Muscle of arm (tissue), 12 donors: ENCODE data around the gene DHX16. TPM values are rescaled to one million over a fixed set of nuclear protein-coding genes. Genes with fewer than 3 reads are reported as not detected.
A peak's percentile ranks its signal among the peaks of the same experiment; 100 is the strongest.

ENCODE experiments used
- DNase-seq: peaks from one replicate; pipeline ENCODE4 v3.0.0-alpha.2; 2013
- polyA plus RNA-seq, 12 donors: library from polyadenylated mRNA; unstranded; fragments of 120-200 nt; gene quantifications; one replicate each; pipeline ENCODE4 v1.2.1, GENCODE V29; 2013; ENCODE audit not compliant: insufficient read length in 12 of 12

The DHX16 gene
- polyA plus RNA-seq, 12 donors = 20.7 to 33.4 (median 22.6) TPM; not detected in 1

GRCh38 chr6:30700340-30700739, 27.5 kb upstream of the DHX16 start:
- no peak for DNase-seq

GRCh38 chr6:30696432-30696831, 23.6 kb upstream of the DHX16 start:
- DNase-seq = no peak

- no peak for DNase-seq
These were observed 18.5 kb upstream of the DHX16 start for GRCh38 chr6:30691208-30691847.

- DNase-seq = peak; percentile 94
These were observed 17.8 kb upstream of the DHX16 start, which contains the start of gene NRM for GRCh38 chr6:30690403-30691207. TSS of gene NRM (minus strand) at chr6:30690984. CDS start at chr6:30690974, 10 bp downstream.

GRCh38 chr6:30689985-30690384, 17.2 kb upstream of the DHX16 start:
- no peak for DNase-seq

- no peak for DNase-seq
These were observed 16.4 kb upstream of the DHX16 start for GRCh38 chr6:30689022-30689865.

GRCh38 chr6:30688569-30688968, 15.8 kb upstream of the DHX16 start:
- DNase-seq = no peak

GRCh38 chr6:30687659-30688431, 15.0 kb upstream of the DHX16 start:
- DNase-seq = no peak

- peak; percentile 96 for DNase-seq
These were observed 14.3 kb upstream of the DHX16 start for GRCh38 chr6:30686908-30687658.

- peak; percentile 79 for DNase-seq
These were observed 13.5 kb upstream of the DHX16 start, which contains the start of gene PPP1R18 for GRCh38 chr6:30686009-30686907. TSS of gene PPP1R18 (minus strand) at chr6:30686645. CDS start at chr6:30686018, 627 bp downstream.

- no peak for DNase-seq
These were observed 12.6 kb upstream of the DHX16 start for GRCh38 chr6:30685157-30686008.

- no peak for DNase-seq
These were observed 11.8 kb upstream of the DHX16 start for GRCh38 chr6:30684386-30685156.

GRCh38 chr6:30683980-30684338, 11.2 kb upstream of the DHX16 start:
- no peak for DNase-seq

- DNase-seq = no peak
These were observed 10.6 kb upstream of the DHX16 start for GRCh38 chr6:30683183-30683979.

GRCh38 chr6:30682143-30683117, 9.6 kb upstream of the DHX16 start:
- no peak for DNase-seq

- no peak for DNase-seq
These were observed 8.9 kb upstream of the DHX16 start for GRCh38 chr6:30681766-30682142.
